IMR-90 (cell line): ENCODE data around the gene TMC1. TPM values are rescaled to one million over a fixed set of nuclear protein-coding genes. Genes with fewer than 3 reads are reported as not detected.

ENCODE experiments used
- ATAC-seq: fragments of 200-7000 bp; cut with Tn5 transposase; 2 replicates; pipeline ENCODE4 v1.9.1; 2020; ENCODE audit warnings: low read depth, mild to moderate bottlenecking, moderate library complexity
- BruUV-seq: library from RNA; stranded (reverse); fragments of 400-500 nt; replicated peaks from 2 replicates; lab custom pipeline; 2021; lab: Mats Ljungman, UMichigan
- CTCF ChIA-PET: fragments of 300-600 bp; formaldehyde crosslinking; extraction: SDS; loops from one replicate; lab custom pipeline; 2021; ENCODE audit warnings: antibody characterized with exemption; lab: Yijun Ruan, JAX
- POLR2A ChIA-PET: fragments of 300-600 bp; sonication (Branson Sonifier 250); formaldehyde crosslinking; loops from one replicate; lab custom pipeline; 2022; ENCODE audit warnings: antibody characterized with exemption; ENCODE audit not compliant: unreplicated experiment; lab: Charles Lee
- DNase-seq: peaks from one replicate; pipeline ENCODE4 v3.0.0; 2013
- H2AFZ ChIP-seq: replicated peaks from 2 replicates; pipeline ENCODE3; 2013; ENCODE audit warnings: low read length, mild to moderate bottlenecking; ENCODE audit not compliant: poor library complexity
- H2AK5ac ChIP-seq: 2 replicates; pipeline ENCODE4 v1.6.1; 2013; ENCODE audit warnings: low read depth, low read length, inconsistent platforms
- H2AK9ac ChIP-seq: replicated peaks from 2 replicates; pipeline ENCODE3; 2013; ENCODE audit warnings: mild to moderate bottlenecking, low read depth, low read length, moderate library complexity; ENCODE audit not compliant: poor library complexity
- H2BK120ac ChIP-seq: 2 replicates; pipeline ENCODE4 v1.6.1; 2013; ENCODE audit warnings: low read depth, low read length, inconsistent platforms
- H2BK15ac ChIP-seq: 3 replicates; pipeline ENCODE4 v1.6.1; 2013; ENCODE audit warnings: low read depth, low read length, inconsistent platforms
- H2BK20ac ChIP-seq: 2 replicates; pipeline ENCODE4 v1.6.1; 2013; ENCODE audit warnings: low read depth, mild to moderate bottlenecking, inconsistent platforms, low read length, moderate library complexity
- H2BK5ac ChIP-seq: 2 replicates; pipeline ENCODE4 v1.6.1; 2013; ENCODE audit warnings: mild to moderate bottlenecking, low read depth, low read length, inconsistent platforms; ENCODE audit not compliant: poor library complexity, severe bottlenecking
- H3K14ac ChIP-seq: replicated peaks from 2 replicates; pipeline ENCODE4 v1.6.1; 2013; ENCODE audit warnings: low read depth, low read length, inconsistent platforms
- H3K18ac ChIP-seq: 2 replicates; pipeline ENCODE4 v1.6.1; 2013; ENCODE audit warnings: low read depth, low read length, control low read depth
- H3K23ac ChIP-seq: 2 replicates; pipeline ENCODE4 v1.6.1; 2013; ENCODE audit warnings: low read depth, low read length, inconsistent platforms
- H3K27ac ChIP-seq: 2 replicates; pipeline ENCODE4 v1.5.1; 2013; ENCODE audit warnings: mild to moderate bottlenecking, control low read depth, low read length; ENCODE audit not compliant: insufficient read depth
- H3K27me3 ChIP-seq: 2 replicates; pipeline ENCODE4 v1.6.1; 2013; ENCODE audit warnings: low read length; ENCODE audit not compliant: control insufficient read depth, insufficient read depth
- H3K36me3 ChIP-seq: 2 replicates; pipeline ENCODE4 v1.6.1; 2013; ENCODE audit warnings: low read length, mixed read lengths; ENCODE audit not compliant: control insufficient read depth, insufficient read depth
- H3K4ac ChIP-seq: 2 replicates; pipeline ENCODE4 v1.6.1; 2013; ENCODE audit warnings: low read depth, low read length, inconsistent platforms
- H3K4me1 ChIP-seq: 2 replicates; pipeline ENCODE4 v1.6.1; 2013; ENCODE audit warnings: low read length, mixed read lengths; ENCODE audit not compliant: control insufficient read depth, insufficient read depth
- H3K4me2 ChIP-seq: 2 replicates; pipeline ENCODE4 v1.6.1; 2013; ENCODE audit warnings: low read depth, mild to moderate bottlenecking, control low read depth, low read length, moderate library complexity
- H3K4me3 ChIP-seq: 2 replicates; pipeline ENCODE4 v1.5.1; 2013; ENCODE audit warnings: low read depth, mild to moderate bottlenecking, control low read depth, low read length, moderate library complexity; ENCODE audit not compliant: insufficient read depth
- H3K56ac ChIP-seq: 2 replicates; pipeline ENCODE4 v1.6.1; 2013; ENCODE audit warnings: low read length, inconsistent platforms; ENCODE audit not compliant: insufficient read depth; ENCODE audit errors: extremely low read depth
- H3K79me1 ChIP-seq, 2 experiments: 2 replicates each; pipeline ENCODE4 v1.6.1; 2013; ENCODE audit warnings: low read length in 2 of 2, inconsistent platforms in 1 of 2, low read depth in 1 of 2
- H3K9ac ChIP-seq: 2 replicates; pipeline ENCODE4 v1.6.1; 2013; ENCODE audit warnings: low read depth, low read length, control low read depth
- H3K9me1 ChIP-seq: 2 replicates; pipeline ENCODE4 v1.6.1; 2013; ENCODE audit warnings: low read length, inconsistent platforms; ENCODE audit not compliant: insufficient read depth
- H3K9me3 ChIP-seq: 2 replicates; pipeline ENCODE4 v1.6.1; 2013; ENCODE audit warnings: low read length; ENCODE audit not compliant: control insufficient read depth, insufficient read depth
- H4K20me1 ChIP-seq: 2 replicates; pipeline ENCODE4 v1.6.1; 2013; ENCODE audit warnings: low read length, inconsistent platforms; ENCODE audit not compliant: insufficient read depth
- H4K5ac ChIP-seq: 2 replicates; pipeline ENCODE4 v1.6.1; 2013; ENCODE audit warnings: mild to moderate bottlenecking, low read depth, low read length, control low read depth
- H4K8ac ChIP-seq, 2 experiments: 2 replicates each; pipeline ENCODE4 v1.6.1; 2013; ENCODE audit warnings: low read depth in 2 of 2, low read length in 2 of 2, control low read depth in 1 of 2, inconsistent platforms in 1 of 2
- H4K91ac ChIP-seq: 2 replicates; pipeline ENCODE4 v1.6.1; 2013; ENCODE audit warnings: low read depth, low read length, inconsistent platforms; ENCODE audit not compliant: insufficient read depth
- CEBPB ChIP-seq: IDR thresholded peaks from 2 replicates; pipeline ENCODE4 v1.6.1; 2012; ENCODE audit warnings: low read depth, low read length, improper control_type of control experiment
- FOS ChIP-seq: fragments of 150-350 bp; IDR thresholded peaks from 2 replicates; pipeline ENCODE4 v1.6.1; 2016; ENCODE audit warnings: low read depth, low read length
- MAZ ChIP-seq: IDR thresholded peaks from 2 replicates; pipeline ENCODE4 v1.6.1; 2012; ENCODE audit warnings: low read depth, mild to moderate bottlenecking, low read length, improper control_type of control experiment, moderate library complexity, borderline replicate concordance
- RCOR1 ChIP-seq: IDR thresholded peaks from 2 replicates; pipeline ENCODE4 v1.6.1; 2012; ENCODE audit warnings: mild to moderate bottlenecking, low read length, improper control_type of control experiment; ENCODE audit not compliant: insufficient replicate concordance
- SMC3 ChIP-seq: fragments of 150-350 bp; IDR thresholded peaks from 2 replicates; pipeline ENCODE4 v1.6.1; 2016; ENCODE audit warnings: low read depth, mild to moderate bottlenecking, antibody characterized with exemption, low read length, moderate library complexity
- WGBS, 2 experiments: methylation state at CpG; one replicate each; pipeline versions ENCODE4 v1.1.5 to v1.1.7; 2013; ENCODE audit warnings: missing lambda C conversion rate in 2 of 2; ENCODE audit not compliant: insufficient read length in 1 of 2; ENCODE audit errors: extremely low coverage in 2 of 2; 5-methylcytosine and 5-hydroxymethylcytosine counted together
- dilution Hi-C: fragments of 300-500 bp; cut with HindIII; formaldehyde crosslinking; loops from one replicate; pipeline ENCODE4 v1.14.3; 2018; ENCODE audit warnings: low sequenced_read_pairs; ENCODE audit not compliant: unreplicated experiment
- in situ Hi-C: fragments of 300-500 bp; cut with MboI; formaldehyde crosslinking; loops from 3 replicates; pipeline ENCODE4 v1.14.3; 2019; ENCODE audit warnings: low sequenced_read_pairs, inconsistent platforms, mixed read lengths
- intact Hi-C: fragments of 100-400 bp; cut with micrococcal nuclease; formaldehyde crosslinking; loops from 2 replicates; pipeline ENCODE4 v1.10.0; 2022
- polyA plus RNA-seq, 3 experiments: library from polyadenylated mRNA; depleted of rRNA; stranded (reverse); fragments of >200 nt; gene quantifications; 2 replicates each; pipeline ENCODE4 v1.2.3, GENCODE V29; 2012; ENCODE audit warnings: low replicate concordance in 1 of 3
- total RNA-seq: library from RNA; depleted of rRNA; stranded (reverse); fragments of >200 nt; gene quantifications from 2 replicates; pipeline ENCODE4 v1.2.3, GENCODE V29; 2012
- TF ChIP-seq, protein P1 (sequence below): fragments of 150-350 bp; IDR thresholded peaks from 2 replicates; pipeline ENCODE4 v1.6.1; 2016; ENCODE audit warnings: low read depth, mild to moderate bottlenecking, low read length, moderate library complexity, borderline replicate concordance

TMC1 gene
- total and polyA plus RNA-seq, 2 of the 4 experiments (the other 2 are of a cell fraction) = not detected

DNA sequence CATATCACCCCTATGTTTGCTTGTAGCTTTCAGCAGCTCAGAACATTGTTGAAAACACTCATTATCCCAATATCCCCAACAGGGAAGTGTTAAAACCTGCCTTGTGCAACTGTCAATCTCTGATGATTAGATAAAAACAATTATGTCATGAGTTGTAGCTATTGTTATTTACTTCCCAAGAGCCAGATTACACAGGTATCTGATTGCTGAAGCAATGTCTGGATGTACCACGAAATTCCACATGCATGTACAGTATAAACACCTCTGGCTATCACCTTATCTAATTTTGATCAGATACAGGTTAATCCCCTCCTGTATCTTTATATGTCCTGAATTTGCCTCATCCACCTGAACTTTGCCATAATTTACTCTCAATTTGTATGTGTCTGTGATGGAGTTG is 38.7 kb downstream of the TMC1 start:
- TF ChIP-seq FOS (no peak), RCOR1 (no peak), CEBPB (no peak), MAZ (no peak), SMC3 (no peak)
- TF ChIP-seq, protein P1, sequence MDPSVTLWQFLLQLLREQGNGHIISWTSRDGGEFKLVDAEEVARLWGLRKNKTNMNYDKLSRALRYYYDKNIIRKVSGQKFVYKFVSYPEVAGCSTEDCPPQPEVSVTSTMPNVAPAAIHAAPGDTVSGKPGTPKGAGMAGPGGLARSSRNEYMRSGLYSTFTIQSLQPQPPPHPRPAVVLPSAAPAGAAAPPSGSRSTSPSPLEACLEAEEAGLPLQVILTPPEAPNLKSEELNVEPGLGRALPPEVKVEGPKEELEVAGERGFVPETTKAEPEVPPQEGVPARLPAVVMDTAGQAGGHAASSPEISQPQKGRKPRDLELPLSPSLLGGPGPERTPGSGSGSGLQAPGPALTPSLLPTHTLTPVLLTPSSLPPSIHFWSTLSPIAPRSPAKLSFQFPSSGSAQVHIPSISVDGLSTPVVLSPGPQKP = no peak
- no peak overlapping the region for H3K56ac ChIP-seq
- no peak overlapping the region for H2BK5ac ChIP-seq
- no peak overlapping the region for H3K4me2 ChIP-seq
- H3K9me3 ChIP-seq = no peaks in the 10 kb centered on the region
- H2AK9ac ChIP-seq = no peak overlapping the region
- peaks cover 8% of the 10 kb centered on the region for H3K9me1 ChIP-seq
- BruUV-seq = no TSS peak
- H3K4me3 ChIP-seq = no peak overlapping the region
- CTCF ChIA-PET = no interaction called here
- no peaks in the 10 kb centered on the region for H3K27me3 ChIP-seq
- WGBS, 2 experiments = no CpG with 5 or more reads among the region's 1 CpG
- H2BK15ac ChIP-seq = no peak overlapping the region
- H3K27ac ChIP-seq = no peak overlapping the region
- intact Hi-C loops = no loop called here
- in situ Hi-C loops = loop anchor here (25.0 kb wide), 1 partner anchor 823 kb away; no protein-coding TSS in a partner anchor
- H3K9ac ChIP-seq = no peak overlapping the region
- H4K5ac ChIP-seq = no peak overlapping the region
- H4K91ac ChIP-seq = no peak overlapping the region
- H3K23ac ChIP-seq = no peak overlapping the region
- peaks cover 0 to 4% of the 10 kb centered on the region in 2 experiments; a peak in 1 of 4 replicates for H3K79me1 ChIP-seq
- no peak overlapping the region for H3K14ac ChIP-seq
- dilution Hi-C loops = no loop called here
- no peak for DNase-seq
- H4K8ac ChIP-seq = no peak overlapping the region
- no peak overlapping the region for H2AFZ ChIP-seq
- no peak overlapping the region for H2BK120ac ChIP-seq
- no peak overlapping the region for H3K18ac ChIP-seq
- H2BK20ac ChIP-seq = peak overlapping the region; percentile 46; the same call in 1 of the 2 replicates
- H3K36me3 ChIP-seq = no peaks in the 10 kb centered on the region
- no peak overlapping the region for H3K4ac ChIP-seq
- ATAC-seq = no peak
- H4K20me1 ChIP-seq = no peaks in the 10 kb centered on the region
- no peak overlapping the region for H2AK5ac ChIP-seq
- POLR2A ChIA-PET = no interaction called here
- H3K4me1 ChIP-seq = peaks cover 4% of the 10 kb centered on the region
